B cell (primary cell): ENCODE data around the gene SHOC2. TPM values are rescaled to one million over a fixed set of nuclear protein-coding genes. Genes with fewer than 3 reads are reported as not detected.

ENCODE experiments used
- ATAC-seq: fragments of 200-7000 bp; cut with Tn5 transposase; one replicate; pipeline ENCODE4 v1.10.0; 2021; ENCODE audit warnings: low read depth, mild to moderate bottlenecking, moderate number of reproducible peaks, moderate library complexity
- CTCF ChIA-PET: fragments of 350-600 bp; sonication (Branson Sonifier 250); formaldehyde crosslinking; loops from one replicate; lab custom pipeline; 2021; ENCODE audit warnings: antibody characterized with exemption, inconsistent platforms; lab: Charles Lee
- POLR2A ChIA-PET: fragments of 350-600 bp; sonication (Branson Sonifier 250); formaldehyde crosslinking; loops from one replicate; lab custom pipeline; 2021; ENCODE audit warnings: antibody characterized with exemption; lab: Charles Lee
- DNase-seq: peaks from one replicate; pipeline ENCODE4 v3.0.0; 2013
- H2AFZ ChIP-seq: 2 replicates; pipeline ENCODE4 v1.6.1; 2012; ENCODE audit warnings: mild to moderate bottlenecking, low read depth, low read length; ENCODE audit not compliant: insufficient read depth, poor library complexity, severe bottlenecking
- H3K27ac ChIP-seq, 2 donors: 1 replicate in 1 of 2; 2 replicates in 1 of 2; pipeline ENCODE4 v1.5.1; 2012 to 2013; ENCODE audit warnings: low read length in 2 of 2, mild to moderate bottlenecking in 2 of 2, moderate library complexity in 1 of 2
- H3K27me3 ChIP-seq, 4 experiments: fragments of 200-600 bp in 1 of 4; sonication (generic) in 1 of 4; replicated peaks in 1 of 4; 1 replicate in 2 of 4; 2 replicates in 2 of 4; pipeline versions ENCODE4 v1.6.1 to v1.7.0; 2013 to 2016; ENCODE audit warnings: low read length in 3 of 4, mild to moderate bottlenecking in 2 of 4, mixed read lengths in 1 of 4, moderate library complexity in 1 of 4; ENCODE audit not compliant: insufficient read depth in 4 of 4, control insufficient read depth in 3 of 4; ENCODE audit errors: control extremely low read depth in 1 of 4
- H3K36me3 ChIP-seq, 2 experiments: replicated peaks in 1 of 2; 1 replicate in 1 of 2; 2 replicates in 1 of 2; pipeline versions ENCODE4 v1.6.1 to v1.7.1; 2013; ENCODE audit warnings: low read length in 1 of 2; ENCODE audit not compliant: insufficient read depth in 2 of 2, control insufficient read depth in 1 of 2; ENCODE audit errors: control extremely low read depth in 1 of 2, extremely low read depth in 1 of 2
- H3K4me1 ChIP-seq, 2 donors: fragments of 200-600 bp in 1 of 2; sonication (generic) in 1 of 2; 1 replicate in 1 of 2; 2 replicates in 1 of 2; pipeline versions ENCODE4 v1.5.1 to v1.6.1; 2013 to 2017; ENCODE audit warnings: low read length in 2 of 2; ENCODE audit not compliant: control insufficient read depth in 2 of 2, insufficient read depth in 2 of 2
- H3K4me2 ChIP-seq: replicated peaks from 2 replicates; pipeline ENCODE3; 2012; ENCODE audit warnings: mild to moderate bottlenecking, low read depth, low read length; ENCODE audit not compliant: poor library complexity, severe bottlenecking
- H3K4me3 ChIP-seq, 5 experiments: fragments of 200-600 bp in 1 of 5; sonication (generic) in 1 of 5; 1 replicate in 3 of 5; 2 replicates in 2 of 5; pipeline versions ENCODE4 v1.5.1 to v1.7.0; 2011 to 2016; ENCODE audit warnings: low read length in 4 of 5, mild to moderate bottlenecking in 4 of 5, low read depth in 2 of 5, control low read depth in 1 of 5, moderate library complexity in 1 of 5; ENCODE audit not compliant: insufficient read depth in 1 of 5; ENCODE audit errors: control extremely low read depth in 1 of 5, extremely low read depth in 1 of 5
- H3K79me2 ChIP-seq: fragments of 200-600 bp; sonication (generic); one replicate; pipeline ENCODE4 v1.6.0; 2016; ENCODE audit warnings: low read length; ENCODE audit not compliant: control insufficient read depth, insufficient read depth
- H3K9ac ChIP-seq: fragments of 200-600 bp; sonication (generic); 2 replicates; pipeline ENCODE4 v1.6.1; 2017; ENCODE audit warnings: mild to moderate bottlenecking, low read length, moderate library complexity
- H3K9me3 ChIP-seq, 3 donors: one replicate each; pipeline versions ENCODE4 v1.6.1 to v1.7.1; 2013; ENCODE audit warnings: low read length in 2 of 3; ENCODE audit not compliant: control insufficient read depth in 2 of 3, insufficient read depth in 1 of 3; ENCODE audit errors: control extremely low read depth in 1 of 3
- H4K20me1 ChIP-seq: 2 replicates; pipeline ENCODE4 v1.6.0; 2012; ENCODE audit warnings: mild to moderate bottlenecking, low read length; ENCODE audit not compliant: insufficient read depth, control insufficient read depth, poor library complexity, severe bottlenecking
- H3K27ac Mint-ChIP-seq: one replicate; pipeline ENCODE4 v1.8.0; 2021; ENCODE audit warnings: mixed read lengths
- H3K27me3 Mint-ChIP-seq: one replicate; pipeline ENCODE4 v1.8.0; 2021; ENCODE audit warnings: mixed read lengths
- H3K4me1 Mint-ChIP-seq: one replicate; pipeline ENCODE4 v1.8.0; 2021; ENCODE audit warnings: mixed read lengths
- H3K4me3 Mint-ChIP-seq: one replicate; pipeline ENCODE4 v1.8.0; 2021; ENCODE audit warnings: mixed read lengths
- H3K9me3 Mint-ChIP-seq: one replicate; pipeline ENCODE4 v1.8.0; 2022; ENCODE audit warnings: mixed read lengths; ENCODE audit not compliant: insufficient read depth
- EZH2 ChIP-seq: IDR thresholded peaks from 2 replicates; pipeline ENCODE4 v1.6.1; 2012; ENCODE audit warnings: borderline replicate concordance, low read depth, mild to moderate bottlenecking, moderate library complexity, low read length; ENCODE audit not compliant: insufficient read depth, poor library complexity, severe bottlenecking
- WGBS: methylation state at CpG from one replicate; pipeline ENCODE4 v1.1.5; 2013; ENCODE audit warnings: missing lambda C conversion rate; ENCODE audit not compliant: insufficient coverage; 5-methylcytosine and 5-hydroxymethylcytosine counted together
- intact Hi-C: fragments of 100-400 bp; cut with micrococcal nuclease; formaldehyde crosslinking; loops from one replicate; pipeline ENCODE4 v1.10.0; 2022
- polyA plus RNA-seq: library from polyadenylated mRNA; depleted of rRNA; stranded (reverse); fragments of >200 nt; gene quantifications from 2 replicates; pipeline ENCODE4 v1.2.3, GENCODE V29; 2012
- total RNA-seq, 2 donors: library from RNA; stranded (reverse); fragments of 120-200 nt in 1 of 2; gene quantifications; 1 replicate in 1 of 2; 2 replicates in 1 of 2; pipeline versions ENCODE4 v1.2.3 to v1.2.4, GENCODE V29; 2013 to 2022
- TF ChIP-seq, protein P1 (sequence below): fragments of 200-600 bp; IDR thresholded peaks from one replicate; pipeline ENCODE4 v1.8.0; 2022; ENCODE audit warnings: antibody characterized with exemption, mild to moderate bottlenecking

The SHOC2 gene
- total and polyA plus RNA-seq, 2 donors (not counting 1 experiment from before 2014, with no cell fraction given), result 13.3 to 116 TPM

DNA sequence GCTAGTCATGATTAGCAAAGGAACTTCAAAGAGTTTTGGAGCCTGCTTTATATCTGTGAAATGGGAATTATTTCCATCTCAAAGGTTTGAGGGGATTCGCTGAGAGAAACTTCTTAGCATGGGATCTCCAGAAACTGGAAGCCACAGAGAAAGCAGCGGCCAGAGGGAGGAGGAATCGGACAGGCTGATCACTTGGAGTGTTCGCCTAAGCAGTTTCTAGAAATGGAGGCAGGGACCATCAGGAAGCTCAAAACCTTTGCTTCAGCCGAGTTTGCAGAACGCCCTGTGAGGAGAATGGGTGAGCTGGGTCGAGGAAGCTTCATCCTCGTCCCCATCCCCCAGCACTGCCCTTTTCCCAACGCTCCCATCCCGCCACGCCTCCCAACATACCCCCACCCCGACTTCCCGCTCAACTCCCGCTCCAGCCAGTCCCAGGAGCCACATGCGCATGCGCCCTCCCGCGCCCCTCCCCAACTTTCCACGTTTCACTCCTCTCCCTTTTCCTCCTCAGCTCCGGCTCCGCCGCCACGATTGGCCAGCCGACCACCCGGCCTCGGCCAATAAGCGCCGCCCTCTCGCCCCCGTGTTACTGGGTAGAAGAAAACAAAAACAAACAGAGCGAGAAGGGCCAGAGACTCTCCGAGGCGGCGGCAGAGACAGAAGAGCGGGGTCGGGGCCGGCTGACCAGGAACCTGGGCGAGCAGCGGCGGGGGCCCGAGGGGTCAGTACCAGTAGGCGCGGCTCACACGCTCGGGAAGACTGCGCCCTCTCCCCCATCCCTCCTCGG is 47.9 kb upstream of the SHOC2 start, which contains the start of gene PDCD4:
Gene PDCD4 (plus strand): TSS at position 631 of the 787 bp plus-strand sequence. CDS start 4,100 bp downstream, outside the sequence.
- H3K27ac ChIP-seq, result peak within 1 kb of the TSS; percentile 89 to 94
- Mint-ChIP-seq H3K27me3 (no peaks in the 10 kb centered on the region), H3K4me1 (peaks cover 60% of the 10 kb centered on the region), H3K9me3 (no peaks in the 10 kb centered on the region), H3K4me3 (peak within 1 kb of the TSS; percentile 91), H3K27ac (peak within 1 kb of the TSS; percentile 96)
- H4K20me1 ChIP-seq, result peaks cover 11% of the 10 kb centered on the region
- no peak for TF ChIP-seq EZH2
- TF ChIP-seq, protein P1, sequence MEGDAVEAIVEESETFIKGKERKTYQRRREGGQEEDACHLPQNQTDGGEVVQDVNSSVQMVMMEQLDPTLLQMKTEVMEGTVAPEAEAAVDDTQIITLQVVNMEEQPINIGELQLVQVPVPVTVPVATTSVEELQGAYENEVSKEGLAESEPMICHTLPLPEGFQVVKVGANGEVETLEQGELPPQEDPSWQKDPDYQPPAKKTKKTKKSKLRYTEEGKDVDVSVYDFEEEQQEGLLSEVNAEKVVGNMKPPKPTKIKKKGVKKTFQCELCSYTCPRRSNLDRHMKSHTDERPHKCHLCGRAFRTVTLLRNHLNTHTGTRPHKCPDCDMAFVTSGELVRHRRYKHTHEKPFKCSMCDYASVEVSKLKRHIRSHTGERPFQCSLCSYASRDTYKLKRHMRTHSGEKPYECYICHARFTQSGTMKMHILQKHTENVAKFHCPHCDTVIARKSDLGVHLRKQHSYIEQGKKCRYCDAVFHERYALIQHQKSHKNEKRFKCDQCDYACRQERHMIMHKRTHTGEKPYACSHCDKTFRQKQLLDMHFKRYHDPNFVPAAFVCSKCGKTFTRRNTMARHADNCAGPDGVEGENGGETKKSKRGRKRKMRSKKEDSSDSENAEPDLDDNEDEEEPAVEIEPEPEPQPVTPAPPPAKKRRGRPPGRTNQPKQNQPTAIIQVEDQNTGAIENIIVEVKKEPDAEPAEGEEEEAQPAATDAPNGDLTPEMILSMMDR, result no peak
- no peaks in the 10 kb centered on the region for H3K9me3 ChIP-seq
- DNase-seq (peak; percentile 92), ATAC-seq (peak; percentile 74)
- H3K4me2 ChIP-seq, result peak within 1 kb of the TSS; percentile 87
- intact Hi-C loops, result loop anchor here (1.0 to 5.0 kb wide), 7 partner anchors 7 to 305 kb away; partner anchors contain the start of genes BBIP1, SHOC2 and SMC3
- POLR2A ChIA-PET, result interaction anchor here (0.6 to 2.7 kb wide), 12 partner anchors 9 to 86 kb away, joined by 3 to 44 read pairs (median 4); partner anchors contain the start of genes BBIP1 and SHOC2
- H3K4me3 ChIP-seq, result peak within 1 kb of the TSS; percentile 82 to 94 (median 85)
- peaks cover 71% of the 10 kb centered on the region for H3K79me2 ChIP-seq
- peaks cover 61% of the 10 kb centered on the region in 2 donors for H3K4me1 ChIP-seq
- H2AFZ ChIP-seq, result peak within 1 kb of the TSS; percentile 68
- H3K36me3 ChIP-seq, result peaks cover 0 to 10% of the 10 kb centered on the region in 2 experiments
- CTCF ChIA-PET, result interaction anchor here (0.7 to 1.3 kb wide), 8 partner anchors 13 to 126 kb away, joined by 3 to 14 read pairs (median 4); partner anchors contain the start of gene BBIP1
- peak within 1 kb of the TSS; percentile 88 for H3K9ac ChIP-seq
- WGBS, result under 1% methylated on average over 47 of the region's 47 CpGs
- H3K27me3 ChIP-seq, result no peaks in the 10 kb centered on the region
